PC-9 (cell line): ENCODE measurements around the gene FIBCD1. TPM values are rescaled to one million over a fixed set of nuclear protein-coding genes. Genes with fewer than 3 reads are reported as not detected.

ENCODE experiments used
- BruUV-seq: library from RNA; stranded (reverse); fragments of 400-500 nt; replicated peaks from 2 replicates; lab custom pipeline; 2021; lab: Mats Ljungman, UMichigan
- CTCF ChIA-PET: fragments of 300-600 bp; sonication (Branson Sonifier 250); formaldehyde crosslinking; loops from one replicate; lab custom pipeline; 2022; ENCODE audit warnings: antibody characterized with exemption; lab: Charles Lee
- POLR2A ChIA-PET: fragments of 300-600 bp; sonication (Branson Sonifier 250); formaldehyde crosslinking; loops from one replicate; lab custom pipeline; 2022; ENCODE audit warnings: antibody characterized with exemption; ENCODE audit not compliant: unreplicated experiment; lab: Charles Lee
- DNase-seq, 2 experiments: peaks; one replicate each; pipeline versions ENCODE4 v3.0.0 to v3.0.0-alpha.2; 2015 to 2022; ENCODE audit warnings: mixed read lengths in 1 of 2
- H2AFZ ChIP-seq: fragments of 200-600 bp; sonication (generic); 2 replicates; pipeline ENCODE4 v1.8.1; 2017; ENCODE audit warnings: antibody characterized with exemption
- H3F3A ChIP-seq: fragments of 200-600 bp; sonication (generic); 2 replicates; pipeline ENCODE4 v1.8.1; 2017; ENCODE audit warnings: antibody characterized with exemption, mild to moderate bottlenecking, low read depth; ENCODE audit not compliant: insufficient read depth
- H3K27ac ChIP-seq: fragments of 200-600 bp; sonication (generic); 2 replicates; pipeline ENCODE4 v1.6.1; 2016; ENCODE audit warnings: mixed run types
- H3K27me3 ChIP-seq: fragments of 200-600 bp; sonication (generic); 2 replicates; pipeline ENCODE4 v1.6.1; 2016; ENCODE audit warnings: low read depth, mixed run types; ENCODE audit not compliant: insufficient read depth
- H3K36me3 ChIP-seq: fragments of 200-600 bp; sonication (generic); 2 replicates; pipeline ENCODE4 v1.6.1; 2016; ENCODE audit warnings: low read depth, mixed run types
- H3K4me1 ChIP-seq: fragments of 200-600 bp; sonication (generic); replicated peaks from 2 replicates; pipeline ENCODE4 v1.6.1; 2016; ENCODE audit warnings: mixed run types; ENCODE audit not compliant: insufficient read depth
- H3K4me2 ChIP-seq: fragments of 200-600 bp; sonication (generic); 2 replicates; pipeline ENCODE4 v1.6.1; 2017; ENCODE audit warnings: mixed run types
- H3K4me3 ChIP-seq: fragments of 200-600 bp; sonication (generic); 2 replicates; pipeline ENCODE4 v1.6.1; 2016; ENCODE audit warnings: mixed run types
- H3K79me2 ChIP-seq: fragments of 200-600 bp; sonication (generic); 2 replicates; pipeline ENCODE4 v1.6.1; 2017; ENCODE audit warnings: low read depth, mixed run types
- H3K9me2 ChIP-seq: fragments of 200-600 bp; sonication (generic); 2 replicates; pipeline ENCODE4 v1.8.1; 2017; ENCODE audit warnings: mild to moderate bottlenecking; ENCODE audit not compliant: insufficient read depth
- H3K9me3 ChIP-seq: fragments of 200-600 bp; sonication (generic); 2 replicates; pipeline ENCODE4 v1.8.1; 2016; ENCODE audit warnings: low read depth; ENCODE audit not compliant: insufficient read depth
- H4K20me1 ChIP-seq: fragments of 200-600 bp; sonication (generic); 2 replicates; pipeline ENCODE4 v1.8.1; 2017; ENCODE audit not compliant: insufficient read depth
- CTCF ChIP-seq: fragments of 200-600 bp; sonication (generic); conservative IDR thresholded peaks from 2 replicates; pipeline ENCODE4 v1.6.1; 2017; ENCODE audit warnings: mixed run types, antibody characterized with exemption, mild to moderate bottlenecking, moderate library complexity
- EZH2 ChIP-seq: fragments of 200-600 bp; sonication (generic); IDR thresholded peaks from 2 replicates; pipeline ENCODE4 v1.8.0; 2017; ENCODE audit warnings: antibody characterized with exemption, low read depth
- intact Hi-C: fragments of 100-400 bp; cut with micrococcal nuclease; formaldehyde crosslinking; loops from one replicate; pipeline ENCODE4 v1.10.0; 2022; ENCODE audit not compliant: unreplicated experiment
- total RNA-seq: library from RNA; stranded (reverse); gene quantifications from 2 replicates; pipeline ENCODE4 v1.2.3, GENCODE V29; 2021

Gene FIBCD1
- total RNA-seq, 1 experiment from 2014 or later, result 2.7 TPM

- H3K4me3 ChIP-seq, result no peak overlapping the region
- POLR2A ChIA-PET, result no interaction called here
- CTCF ChIA-PET, result no interaction called here
- H3F3A ChIP-seq, result peaks cover 24% of the 10 kb centered on the region
- H3K27ac ChIP-seq, result no peak overlapping the region
- no peaks in the 10 kb centered on the region for H3K9me2 ChIP-seq
- no peaks in the 10 kb centered on the region for H3K9me3 ChIP-seq
- no peak overlapping the region for H3K4me2 ChIP-seq
- H2AFZ ChIP-seq, result no peak overlapping the region
- H3K27me3 ChIP-seq, result peaks cover 13% of the 10 kb centered on the region; the same call in 1 of the 2 replicates
- BruUV-seq, result no TSS peak
- H3K79me2 ChIP-seq, result no peaks in the 10 kb centered on the region
- TF ChIP-seq CTCF (no peak), EZH2 (no peak)
- peaks cover 27% of the 10 kb centered on the region for H3K4me1 ChIP-seq
- no peaks in the 10 kb centered on the region for H3K36me3 ChIP-seq
- intact Hi-C loops, result no loop called here
- DNase-seq, result no peak
- no peaks in the 10 kb centered on the region for H4K20me1 ChIP-seq
These were observed 13.9 kb downstream of the FIBCD1 start for GRCh38 chr9:130925050-130925678.

GRCh38 chr9:130924448-130924788 is 14.6 kb downstream of the FIBCD1 start:
- H4K20me1 ChIP-seq, result no peaks in the 10 kb centered on the region
- no peaks in the 10 kb centered on the region for H3K36me3 ChIP-seq
- peaks cover 24% of the 10 kb centered on the region for H3F3A ChIP-seq
- peaks cover 13% of the 10 kb centered on the region; the same call in 1 of the 2 replicates for H3K27me3 ChIP-seq
- H3K27ac ChIP-seq, result no peak overlapping the region
- no peak overlapping the region for H3K4me2 ChIP-seq
- no peak overlapping the region for H2AFZ ChIP-seq
- H3K9me2 ChIP-seq, result no peaks in the 10 kb centered on the region
- peaks cover 26% of the 10 kb centered on the region for H3K4me1 ChIP-seq
- TF ChIP-seq EZH2 (no peak), CTCF (no peak)
- no peak for DNase-seq
- CTCF ChIA-PET, result no interaction called here
- no TSS peak for BruUV-seq
- intact Hi-C loops, result no loop called here
- no peaks in the 10 kb centered on the region for H3K9me3 ChIP-seq
- no peak overlapping the region for H3K4me3 ChIP-seq
- no peaks in the 10 kb centered on the region for H3K79me2 ChIP-seq
- POLR2A ChIA-PET, result no interaction called here

GRCh38 chr9:130923611-130924447 is 15.2 kb downstream of the FIBCD1 start:
- Histone ChIP-seq H3K27me3 (peaks cover 13% of the 10 kb centered on the region), H3K4me1 (peaks cover 20% of the 10 kb centered on the region), H2AFZ (no peak overlapping the region), H3K27ac (no peak overlapping the region), H3K4me3 (no peak overlapping the region), H3F3A (peaks cover 24% of the 10 kb centered on the region), H3K79me2 (no peaks in the 10 kb centered on the region), H4K20me1 (no peaks in the 10 kb centered on the region), H3K4me2 (no peak overlapping the region), H3K36me3 (no peaks in the 10 kb centered on the region), H3K9me2 (no peaks in the 10 kb centered on the region), H3K9me3 (no peaks in the 10 kb centered on the region)
- no TSS peak for BruUV-seq
- intact Hi-C loops, result no loop called here
- CTCF ChIA-PET, result no interaction called here
- TF ChIP-seq CTCF (no peak), EZH2 (no peak)
- no peak for DNase-seq
- POLR2A ChIA-PET, result no interaction called here
